ENCODE data around the gene EYS. TPM values are rescaled to one million over a fixed set of nuclear protein-coding genes. Genes with fewer than 3 reads are reported as not detected.
A peak's percentile ranks its signal among the peaks of the same experiment; 100 is the strongest.

Gene EYS
- polyA plus RNA-seq, 1 of the 3 experiments (the other 2 are of a cell fraction) = 0.05 TPM

- Histone ChIP-seq H3K4me3 (ENCODE audit: low read depth in 2 of 2, low read length in 1 of 2) (no peak overlapping the region), H3K79me2 (ENCODE audit: insufficient read depth) (no peaks in the 10 kb centered on the region), H2AFZ (ENCODE audit: low read depth) (no peak overlapping the region), H4K20me1 (ENCODE audit: insufficient read depth) (no peaks in the 10 kb centered on the region), H3K4me1 (ENCODE audit: control insufficient read depth in 1 of 2, insufficient read depth in 2 of 2, low read depth in 1 of 2, low read length in 1 of 2) (no peaks in the 10 kb centered on the region; a peak in 1 of 4 replicates), H3K9ac (no peak overlapping the region), H3K27me3 (ENCODE audit: insufficient read depth) (no peaks in the 10 kb centered on the region), H3K36me3 (replicated peaks in 1 of 2; ENCODE audit: control insufficient read depth in 1 of 2, insufficient read depth in 2 of 2, low read length in 1 of 2) (no peaks in the 10 kb centered on the region), H3K9me3 (no peaks in the 10 kb centered on the region), H3F3A (replicated peaks; ENCODE audit: insufficient read depth) (no peaks in the 10 kb centered on the region), H3K27ac (ENCODE audit: low read depth in 2 of 2, low read length in 1 of 2) (no peak overlapping the region; a peak in 1 of 4 replicates), H3K9me2 (no peaks in the 10 kb centered on the region), H3K4me2 (no peak overlapping the region)
- CTCF ChIA-PET = no interaction called here
- POLR2A ChIA-PET = no interaction called here
- TF ChIP-seq RCOR1 (IDR thresholded peaks at IDR 0.05; ENCODE audit: low read length) (no peak), TAF1 (IDR thresholded peaks at IDR 0.05; ENCODE audit: borderline replicate concordance, low read depth, low read length) (no peak), USF1 (IDR thresholded peaks at IDR 0.05; ENCODE audit: borderline replicate concordance, low read depth) (no peak), MEF2A (IDR thresholded peaks at IDR 0.05; ENCODE audit: borderline replicate concordance, low read depth) (no peak), TCF12 (IDR thresholded peaks at IDR 0.05) (no peak), SMC3 (IDR thresholded peaks at IDR 0.05; ENCODE audit: low read depth, low read length) (no peak), GABPA (IDR thresholded peaks at IDR 0.05; ENCODE audit: low read depth) (no peak), POLR2AphosphoS5 (IDR thresholded peaks at IDR 0.05; ENCODE audit: low read depth, low read length) (no peak), NRF1 (IDR thresholded peaks at IDR 0.05; ENCODE audit: low read depth, low read length) (no peak)
- DNase-seq = peak; percentile 30
- 58% methylated on average over 1 of the region's 1 CpG for WGBS (ENCODE audit: low lambda C conversion rate)
Measured at GRCh38 chr6:64553249-64553786, 1153.7 kb downstream of the EYS start.

- no peaks in the 10 kb centered on the region for H3K36me3 ChIP-seq (replicated peaks in 1 of 2; ENCODE audit: control insufficient read depth in 1 of 2, insufficient read depth in 2 of 2, low read length in 1 of 2)
- H3K4me3 ChIP-seq (ENCODE audit: low read depth in 2 of 2, low read length in 1 of 2) = no peak overlapping the region
- no peak overlapping the region for H2AFZ ChIP-seq (ENCODE audit: low read depth)
- no peaks in the 10 kb centered on the region for H3K9me3 ChIP-seq
- no peaks in the 10 kb centered on the region for H4K20me1 ChIP-seq (ENCODE audit: insufficient read depth)
- ChIA-PET POLR2A (no interaction called here), CTCF (no interaction called here)
- DNase-seq = no peak
- WGBS (ENCODE audit: low lambda C conversion rate) = 92% methylated on average over 3 of the region's 20 CpGs
- H3K9ac ChIP-seq = no peak overlapping the region
- H3K27me3 ChIP-seq (ENCODE audit: insufficient read depth) = no peaks in the 10 kb centered on the region
- H3K9me2 ChIP-seq = 0 out of 2 replicates have a peak, but pooled peaks cover 4% of the 10 kb centered on the region
- no peaks in the 10 kb centered on the region; a peak in 1 of 4 replicates for H3K4me1 ChIP-seq (ENCODE audit: control insufficient read depth in 1 of 2, insufficient read depth in 2 of 2, low read depth in 1 of 2, low read length in 1 of 2)
- H3K4me2 ChIP-seq = no peak overlapping the region
- TF ChIP-seq FOXM1 (IDR thresholded peaks at IDR 0.05; ENCODE audit: low read depth) (no peak), CHD2 (IDR thresholded peaks at IDR 0.05; ENCODE audit: low read length, partially characterized antibody) (no peak), IRF3 (IDR thresholded peaks at IDR 0.05; ENCODE audit: low read depth, low read length) (no peak), POLR2AphosphoS5 (IDR thresholded peaks at IDR 0.05; ENCODE audit: low read depth, low read length) (no peak), TEAD4 (IDR thresholded peaks at IDR 0.05; ENCODE audit: borderline replicate concordance, insufficient read depth) (no peak), FOXJ3 (CRISPR knock-in tag; IDR thresholded peaks at IDR 0.05) (no peak), ZBTB33 (IDR thresholded peaks at IDR 0.05; ENCODE audit: borderline replicate concordance, low read depth) (no peak), USF2 (IDR thresholded peaks at IDR 0.05; ENCODE audit: borderline replicate concordance, low read depth, low read length) (no peak), ELF1 (IDR thresholded peaks at IDR 0.05) (no peak), RAD21 (IDR thresholded peaks at IDR 0.05; ENCODE audit: low read length) (no peak), MXI1 (IDR thresholded peaks at IDR 0.05; ENCODE audit: low read depth, low read length) (no peak)
- H3K27ac ChIP-seq (ENCODE audit: low read depth in 2 of 2, low read length in 1 of 2) = no peak overlapping the region
- no peaks in the 10 kb centered on the region for H3K79me2 ChIP-seq (ENCODE audit: insufficient read depth)
- H3F3A ChIP-seq (replicated peaks; ENCODE audit: insufficient read depth) = no peaks in the 10 kb centered on the region
Measured at GRCh38 chr6:64547594-64548268, 1159.3 kb downstream of the EYS start.

All from SK-N-SH (cell line).